Esophagus squamous epithelium (tissue), 4 donors: ENCODE data around the gene TAL1.

Experiments used
- POLR2A ChIP-seq, 4 donors: fragments of 450-650 bp; IDR thresholded peaks; one replicate each; pipeline ENCODE4 v1.6.1; 2017; ENCODE audit warnings: antibody characterized with exemption in 4 of 4, mild to moderate bottlenecking in 4 of 4, moderate library complexity in 3 of 4
- TF ChIP-seq, protein P1 (sequence below), 6 experiments: fragments of 450-650 bp in 4 of 6; fragments of 200-600 bp in 2 of 6; sonication (generic) in 2 of 6; IDR thresholded peaks; one replicate each; pipeline ENCODE4 v1.5.1; 2016 to 2019; ENCODE audit warnings: antibody characterized with exemption in 6 of 6, mild to moderate bottlenecking in 4 of 6, moderate library complexity in 4 of 6

DNA sequence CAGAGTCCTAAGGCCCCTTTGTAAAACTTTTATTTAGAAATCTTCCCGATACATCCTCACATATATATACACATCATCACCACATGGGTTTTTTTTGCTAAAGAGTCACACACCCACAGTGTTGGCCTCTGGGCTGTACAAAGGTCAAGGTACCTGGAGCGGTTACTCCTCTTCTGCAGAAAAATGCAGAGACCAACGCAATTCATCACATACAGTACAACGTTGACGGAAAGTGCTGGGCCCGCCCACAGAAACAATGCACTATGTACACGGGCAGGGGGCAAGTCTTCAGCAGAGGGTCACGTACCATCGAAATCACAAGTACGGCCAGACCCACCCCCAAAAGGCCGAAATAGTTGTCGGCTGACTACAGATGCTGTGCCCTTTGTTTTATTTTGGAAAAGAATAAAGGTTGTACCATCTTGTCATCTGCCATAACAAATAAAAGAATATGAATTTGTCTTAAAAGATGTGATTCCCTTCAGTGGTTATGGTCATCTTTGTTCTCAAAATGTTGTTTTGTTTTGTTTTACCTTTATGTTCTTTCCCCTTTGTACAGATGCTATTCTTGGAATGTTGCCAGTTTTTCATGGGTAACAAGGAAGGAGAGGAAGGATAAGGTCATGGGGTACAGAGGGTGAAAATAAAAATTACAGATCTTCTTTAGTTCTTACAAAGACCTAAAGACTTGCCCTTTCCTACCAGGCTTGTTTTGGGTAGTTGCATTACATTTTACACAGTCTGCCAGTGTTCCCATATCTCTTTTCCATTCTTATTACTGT lies 15.6 kb downstream of the TAL1 start:
- no peak for TF ChIP-seq POLR2A (IDR thresholded peaks at IDR 0.05)
- TF ChIP-seq, protein P1, sequence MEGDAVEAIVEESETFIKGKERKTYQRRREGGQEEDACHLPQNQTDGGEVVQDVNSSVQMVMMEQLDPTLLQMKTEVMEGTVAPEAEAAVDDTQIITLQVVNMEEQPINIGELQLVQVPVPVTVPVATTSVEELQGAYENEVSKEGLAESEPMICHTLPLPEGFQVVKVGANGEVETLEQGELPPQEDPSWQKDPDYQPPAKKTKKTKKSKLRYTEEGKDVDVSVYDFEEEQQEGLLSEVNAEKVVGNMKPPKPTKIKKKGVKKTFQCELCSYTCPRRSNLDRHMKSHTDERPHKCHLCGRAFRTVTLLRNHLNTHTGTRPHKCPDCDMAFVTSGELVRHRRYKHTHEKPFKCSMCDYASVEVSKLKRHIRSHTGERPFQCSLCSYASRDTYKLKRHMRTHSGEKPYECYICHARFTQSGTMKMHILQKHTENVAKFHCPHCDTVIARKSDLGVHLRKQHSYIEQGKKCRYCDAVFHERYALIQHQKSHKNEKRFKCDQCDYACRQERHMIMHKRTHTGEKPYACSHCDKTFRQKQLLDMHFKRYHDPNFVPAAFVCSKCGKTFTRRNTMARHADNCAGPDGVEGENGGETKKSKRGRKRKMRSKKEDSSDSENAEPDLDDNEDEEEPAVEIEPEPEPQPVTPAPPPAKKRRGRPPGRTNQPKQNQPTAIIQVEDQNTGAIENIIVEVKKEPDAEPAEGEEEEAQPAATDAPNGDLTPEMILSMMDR (IDR thresholded peaks at IDR 0.05) = no peak
